NCI-H2196 (cell line): ENCODE results near the gene USP22.

ENCODE experiments used
- DNase-seq: peaks from one replicate; lab custom pipeline; 2025; ENCODE audit not compliant: unreplicated experiment; lab: John Stamatoyannopoulos, UW

Gene USP22

GRCh38 chr17:21021208-21021803 lies 21.5 kb downstream of the USP22 start:
- DNase-seq = no peak

DNA sequence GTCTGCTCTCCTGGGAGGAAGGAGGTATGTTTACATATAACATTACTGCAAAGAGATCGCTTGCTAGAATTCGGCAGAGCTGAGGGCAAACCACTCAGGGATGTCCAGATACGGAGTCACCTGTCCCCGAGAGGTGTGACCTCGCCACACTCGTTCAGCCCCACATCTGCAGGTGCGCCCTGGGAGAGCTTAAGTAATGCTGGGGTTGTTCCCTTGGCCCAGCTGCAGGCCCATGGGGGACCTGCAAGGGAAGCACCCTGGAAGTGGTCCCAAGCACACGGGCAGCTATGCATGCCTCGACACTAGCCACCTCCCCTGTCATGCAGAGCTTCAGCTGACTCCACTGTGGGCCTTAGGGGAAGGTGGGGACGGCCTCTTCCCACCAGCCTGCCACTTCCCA lies 22.2 kb downstream of the USP22 start:
- no peak for DNase-seq

GRCh38 chr17:21019976-21020586 lies 22.7 kb downstream of the USP22 start:
- DNase-seq = no peak

GRCh38 chr17:21018894-21019293 lies 23.9 kb downstream of the USP22 start:
- DNase-seq = no peak

GRCh38 chr17:21017861-21018260 lies 24.9 kb downstream of the USP22 start:
- DNase-seq = no peak

DNA sequence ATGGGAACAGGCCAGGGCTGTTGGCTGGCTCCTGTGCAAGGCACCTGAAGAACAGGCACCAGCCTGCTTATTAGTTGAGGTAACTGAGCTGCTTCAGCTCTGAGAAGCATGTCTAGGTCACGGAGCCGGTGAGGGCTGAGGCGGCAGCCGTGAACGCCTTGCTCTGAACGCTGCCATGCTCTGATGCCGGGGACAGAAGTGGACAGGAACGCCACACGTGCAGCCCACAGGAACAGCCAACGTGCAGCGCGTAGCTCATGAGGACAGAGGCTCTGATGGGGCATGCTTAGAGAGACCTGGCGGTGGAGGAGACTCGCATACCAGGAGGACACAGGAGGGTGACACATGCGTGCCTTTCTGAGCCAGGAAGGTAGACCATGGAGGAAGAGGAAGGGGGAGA lies 25.6 kb downstream of the USP22 start:
- no peak for DNase-seq

DNA sequence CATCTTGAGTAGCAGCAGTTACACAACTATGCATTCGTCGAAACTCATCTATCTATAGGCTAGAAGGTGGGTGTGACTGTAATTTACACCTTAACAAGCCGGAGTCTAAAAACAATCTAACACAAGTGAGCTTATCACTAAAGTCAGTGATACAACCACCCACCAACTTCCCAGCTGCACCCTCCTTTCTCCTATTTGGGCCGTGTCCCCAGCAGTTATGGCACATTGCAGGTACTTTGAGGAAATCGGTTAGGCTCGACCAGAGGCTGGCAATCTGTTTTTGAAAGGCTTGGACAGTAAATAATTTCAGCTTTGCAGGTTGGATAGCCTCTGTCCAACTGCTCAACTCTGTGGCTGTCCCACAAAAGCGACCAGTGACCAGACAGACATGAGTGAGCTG lies 26.0 kb downstream of the USP22 start:
- DNase-seq = no peak

- DNase-seq = no peak
Observed at GRCh38 chr17:21015564-21015963, 27.2 kb downstream of the USP22 start.

DNA sequence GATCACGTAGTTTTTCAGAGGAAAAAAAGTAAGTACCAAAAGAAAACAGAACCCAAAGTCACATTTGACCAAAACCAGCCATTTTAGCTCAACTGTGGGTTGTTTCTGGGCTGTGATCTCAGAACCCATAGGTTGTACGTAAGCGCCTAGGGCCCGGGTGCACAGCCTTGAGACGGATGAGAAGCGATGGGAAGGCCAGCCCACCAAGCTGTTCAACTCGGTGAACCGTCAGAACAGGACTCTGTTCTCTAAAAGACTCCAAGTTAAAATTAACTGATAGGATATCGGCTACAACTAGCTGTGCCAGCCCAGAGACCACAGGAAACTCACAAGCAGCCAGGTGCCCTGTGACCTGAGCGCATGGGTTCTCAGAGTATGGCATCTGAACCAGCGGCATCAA lies 28.3 kb downstream of the USP22 start:
- DNase-seq = no peak

- DNase-seq = no peak
Observed at GRCh38 chr17:21013983-21014382, 28.8 kb downstream of the USP22 start.

DNA sequence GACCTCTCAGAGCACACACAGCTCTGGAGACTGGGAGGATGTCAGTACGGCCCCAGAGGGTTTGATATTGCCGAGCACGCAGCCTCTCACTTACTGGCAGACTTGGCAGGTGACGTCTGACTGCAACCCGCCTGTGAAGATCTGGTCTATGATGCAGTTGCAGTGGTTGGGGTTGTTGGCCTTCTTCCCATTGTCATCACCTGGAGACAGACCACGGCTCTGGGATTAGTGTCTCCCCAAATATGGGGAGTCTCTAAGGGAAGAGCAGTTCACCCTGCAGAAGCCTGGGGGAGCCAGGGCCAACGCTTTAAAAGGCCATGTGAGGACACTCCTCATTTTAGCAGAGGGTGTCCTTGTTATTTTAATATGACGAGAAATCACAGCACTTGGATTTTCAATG lies 30.1 kb downstream of the USP22 start:
- DNase-seq = no peak

DNA sequence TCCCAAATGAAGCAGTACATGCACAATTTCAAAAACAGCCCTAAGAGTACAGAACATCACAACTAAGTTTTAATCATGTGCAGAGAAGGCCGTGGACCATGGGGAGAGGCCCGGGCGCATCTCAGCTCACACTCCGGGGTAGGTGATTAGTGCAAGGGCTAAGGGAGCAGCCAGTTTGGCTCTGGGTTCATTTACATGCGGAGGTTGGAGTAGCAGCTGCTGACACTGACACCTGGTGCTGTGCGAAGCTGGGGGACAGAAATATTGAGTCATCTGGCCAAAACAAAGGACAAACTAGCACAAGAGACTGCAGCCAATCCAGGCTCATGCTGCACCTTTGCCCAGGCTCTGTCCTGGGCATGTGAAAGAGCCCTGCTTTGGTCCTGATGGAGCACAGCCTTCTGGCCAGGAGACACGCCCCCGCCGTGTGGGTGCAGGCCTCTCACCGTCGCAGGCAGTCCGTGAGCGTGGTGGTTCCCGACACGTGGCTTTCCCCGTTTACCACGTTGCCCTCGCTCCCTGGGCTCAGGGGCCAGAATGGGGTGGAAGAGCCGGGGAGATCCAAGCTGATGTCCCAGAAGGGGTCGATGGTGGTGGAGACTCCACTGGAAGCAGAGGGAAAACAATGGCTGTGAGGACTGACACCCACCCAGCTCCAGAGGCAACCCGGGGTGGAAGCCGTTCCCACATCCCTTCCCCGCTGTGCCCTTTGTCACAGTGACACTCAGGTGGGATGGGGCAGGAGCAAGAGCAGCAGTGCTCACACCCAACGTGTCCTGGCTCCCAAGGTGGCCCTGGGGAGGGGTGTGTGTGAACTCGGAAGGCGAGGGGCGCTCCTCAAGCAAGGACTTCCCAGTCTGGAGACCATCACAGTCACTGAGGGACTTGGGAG lies 31.9 kb downstream of the USP22 start:
- no peak for DNase-seq

DNA sequence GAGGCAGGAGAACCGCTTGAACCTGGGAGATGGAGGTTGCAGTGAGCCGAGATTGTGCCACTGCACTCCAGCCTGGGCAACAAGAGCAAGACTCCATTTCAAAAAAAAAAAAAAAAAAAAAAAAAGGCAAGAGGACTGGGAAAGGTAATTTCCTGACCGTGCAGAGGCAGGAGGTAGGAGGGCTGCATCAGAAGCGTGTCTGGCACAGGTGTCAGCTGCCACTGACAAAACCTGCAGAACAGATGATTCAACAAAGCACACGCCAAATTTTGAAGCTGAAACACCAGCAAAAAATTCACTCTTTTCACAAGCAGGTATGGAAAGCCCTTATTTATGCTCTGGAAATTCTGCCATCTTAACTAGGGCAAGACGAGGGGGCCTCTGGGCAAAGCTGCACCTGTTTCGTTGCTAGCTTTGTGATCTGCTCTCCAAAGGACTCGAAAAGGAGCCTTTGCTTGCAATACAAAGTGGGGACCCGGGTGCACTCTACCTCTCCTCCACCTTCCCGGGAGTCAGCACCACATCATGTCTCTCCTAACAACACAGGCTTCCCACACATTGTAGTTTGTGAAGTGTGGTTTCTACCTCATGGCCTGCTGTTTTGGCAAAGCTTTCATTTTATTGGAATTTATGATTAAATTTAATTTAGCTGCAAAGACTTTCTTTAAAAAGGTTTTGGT lies 33.7 kb downstream of the USP22 start:
- DNase-seq = no peak

- no peak for DNase-seq
Observed at GRCh38 chr17:21008160-21008915, 34.5 kb downstream of the USP22 start.

- no peak for DNase-seq
Observed at GRCh38 chr17:21007646-21008045, 35.2 kb downstream of the USP22 start.

GRCh38 chr17:21005803-21006202 lies 37.0 kb downstream of the USP22 start:
- DNase-seq = no peak

GRCh38 chr17:21005367-21005766 lies 37.4 kb downstream of the USP22 start:
- no peak for DNase-seq

DNA sequence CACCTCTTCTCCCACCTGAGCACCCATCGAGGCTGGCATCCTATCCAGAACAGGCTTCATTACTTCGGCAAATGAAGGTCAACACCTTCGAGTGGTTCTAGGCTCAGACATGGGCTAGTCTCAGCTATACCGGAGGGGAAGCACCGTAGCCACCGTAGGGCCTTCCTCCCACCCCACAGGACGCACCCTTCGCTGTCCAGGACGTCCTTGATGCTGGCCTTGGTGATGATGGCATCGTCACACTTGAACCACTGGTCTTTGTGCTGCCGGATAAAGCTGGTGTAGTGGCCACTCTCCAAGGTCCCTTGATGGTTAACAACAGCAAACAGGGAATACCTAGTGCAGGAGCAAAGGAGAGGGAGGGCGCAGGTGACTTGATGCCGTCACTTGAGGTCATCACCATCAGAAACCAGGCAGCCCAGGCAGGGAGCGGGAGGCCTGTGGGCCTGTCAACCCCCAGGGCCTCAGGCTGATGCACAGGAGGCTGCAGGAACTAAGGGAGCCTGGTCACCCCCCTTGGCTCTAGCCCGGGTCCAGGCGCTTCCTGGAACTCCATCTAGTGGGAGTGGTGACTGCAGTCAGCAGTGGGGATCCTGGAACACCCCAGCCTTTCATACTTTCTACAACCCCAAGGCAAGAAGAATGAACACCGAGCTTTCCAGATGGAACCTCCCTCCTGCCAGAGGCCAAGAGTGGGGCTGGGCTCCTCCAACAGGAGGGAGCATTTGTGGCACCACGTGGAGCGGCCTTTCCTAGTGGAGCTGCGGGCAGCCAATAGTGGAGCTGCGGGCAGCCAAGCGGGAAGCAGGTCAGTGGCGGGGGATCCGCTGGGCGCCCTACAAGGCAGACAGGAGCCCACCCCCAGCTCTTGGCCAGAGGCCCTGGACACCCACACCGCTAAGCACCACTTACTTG lies 38.5 kb downstream of the USP22 start:
- DNase-seq = no peak

DNA sequence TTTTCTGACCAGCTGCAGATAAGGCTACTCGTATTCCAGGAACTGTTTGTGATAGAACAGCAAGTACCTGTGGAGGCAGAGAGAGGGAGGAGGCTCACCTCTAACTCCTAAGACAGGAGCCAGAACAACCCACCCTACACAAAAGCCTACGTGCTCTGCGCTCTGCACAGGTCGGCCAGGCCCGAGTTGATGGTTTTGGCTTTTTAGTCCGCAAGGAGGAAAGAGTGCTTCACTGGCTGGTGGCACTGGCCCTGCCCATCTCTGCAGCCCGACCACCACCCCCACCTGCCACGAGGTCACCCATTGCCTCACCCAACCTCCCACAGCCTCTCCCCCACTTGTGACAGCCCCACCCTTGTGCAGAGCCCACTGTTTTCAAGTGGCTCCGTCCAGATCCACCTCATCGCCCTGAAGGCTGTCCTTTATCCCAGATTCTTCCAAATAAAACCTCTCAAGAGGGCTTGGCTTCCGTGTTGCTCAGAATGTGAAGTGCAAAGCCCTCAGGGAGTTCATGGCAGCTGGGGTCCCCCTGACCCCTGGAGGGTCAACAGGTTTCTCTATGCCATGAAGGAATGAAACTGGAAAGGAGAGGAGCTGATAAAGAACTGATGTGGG lies 39.7 kb downstream of the USP22 start:
- no peak for DNase-seq
